Endothelial cell of umbilical vein (primary cell): Measurements from ENCODE around the gene CAND2. TPM values are rescaled to one million over a fixed set of nuclear protein-coding genes. Genes with fewer than 3 reads are reported as not detected.

Source experiments
- BruUV-seq: library from RNA; stranded (reverse); fragments of 400-500 nt; replicated peaks from 2 replicates; lab custom pipeline; 2021; lab: Mats Ljungman, UMichigan
- CTCF ChIA-PET: fragments of 300-600, 350-600 bp; sonication (Branson Sonifier 250); formaldehyde crosslinking; loops from one replicate; lab custom pipeline; 2021; ENCODE audit warnings: antibody characterized with exemption, inconsistent platforms; lab: Charles Lee
- POLR2A ChIA-PET: fragments of 300-600, 350-600 bp; sonication (Branson Sonifier 250); formaldehyde crosslinking; loops from one replicate; lab custom pipeline; 2021; ENCODE audit warnings: antibody characterized with exemption, inconsistent platforms; lab: Charles Lee
- DNase-seq: peaks from one replicate; pipeline ENCODE4 v3.0.0-alpha.2; 2011; ENCODE audit warnings: low read depth, low spot score
- FAIRE-seq: peaks from 2 replicates; lab custom pipeline; 2011; peaks lifted over from hg19 to GRCh38; lab: Jason Lieb, UNC
- H2AFZ ChIP-seq: 2 replicates; pipeline ENCODE4 v1.6.0; 2012; ENCODE audit warnings: low read depth, low read length, control low read depth, inconsistent platforms
- H3K27ac ChIP-seq: 2 replicates; pipeline ENCODE4 v1.5.1; 2011; ENCODE audit warnings: low read depth, mild to moderate bottlenecking, control low read depth, low read length, moderate library complexity; ENCODE audit not compliant: insufficient read depth
- H3K27me3 ChIP-seq, 2 experiments: 2 replicates each; pipeline versions ENCODE4 v1.6.0 to v1.6.1; 2011; ENCODE audit warnings: low read length in 2 of 2, mixed read lengths in 1 of 2; ENCODE audit not compliant: control insufficient read depth in 2 of 2, insufficient read depth in 2 of 2
- H3K36me3 ChIP-seq, 2 experiments: 2 replicates in 1 of 2; 3 replicates in 1 of 2; pipeline ENCODE4 v1.5.1; 2011; ENCODE audit warnings: low read length in 2 of 2, mild to moderate bottlenecking in 1 of 2, moderate library complexity in 1 of 2; ENCODE audit not compliant: control insufficient read depth in 2 of 2, insufficient read depth in 2 of 2; ENCODE audit errors: extremely low read depth in 1 of 2
- H3K4me1 ChIP-seq: 3 replicates; pipeline ENCODE4 v1.5.1; 2011; ENCODE audit warnings: mild to moderate bottlenecking, low read length; ENCODE audit not compliant: control insufficient read depth, insufficient read depth; ENCODE audit errors: extremely low read depth
- H3K4me2 ChIP-seq: 2 replicates; pipeline ENCODE4 v1.6.1; 2011; ENCODE audit warnings: low read length, control low read depth, mixed read lengths; ENCODE audit not compliant: insufficient read depth
- H3K4me3 ChIP-seq, 3 experiments: fragments of 200-600 bp in 1 of 3; sonication (generic), shearing (Covaris generic) in 1 of 3; replicated peaks in 1 of 3; 2 replicates each; pipeline ENCODE4 v1.5.1; 2011 to 2016; ENCODE audit warnings: control low read depth in 3 of 3, low read length in 3 of 3, mild to moderate bottlenecking in 2 of 3, inconsistent platforms in 1 of 3, low read depth in 1 of 3, moderate library complexity in 1 of 3; ENCODE audit not compliant: insufficient read depth in 1 of 3
- H3K79me2 ChIP-seq: 2 replicates; pipeline ENCODE4 v1.6.0; 2012; ENCODE audit warnings: low read length, inconsistent platforms; ENCODE audit not compliant: control insufficient read depth, insufficient read depth
- H3K9ac ChIP-seq: replicated peaks from 2 replicates; pipeline ENCODE3; 2011; ENCODE audit warnings: low read length, control low read depth; ENCODE audit not compliant: insufficient read depth; ENCODE audit errors: extremely low read depth
- H3K9me1 ChIP-seq: replicated peaks from 3 replicates; pipeline ENCODE4 v1.6.0; 2011; ENCODE audit warnings: mild to moderate bottlenecking, low read length; ENCODE audit not compliant: control insufficient read depth, insufficient read depth; ENCODE audit errors: extremely low read depth
- H3K9me3 ChIP-seq: replicated peaks from 2 replicates; pipeline ENCODE4 v1.5.1; 2012; ENCODE audit warnings: low read length, inconsistent platforms; ENCODE audit not compliant: control insufficient read depth, insufficient read depth
- H4K20me1 ChIP-seq: replicated peaks from 2 replicates; pipeline ENCODE3; 2011; ENCODE audit warnings: mild to moderate bottlenecking, low read length; ENCODE audit not compliant: control insufficient read depth, insufficient read depth; ENCODE audit errors: extremely low read depth
- EZH2 ChIP-seq: IDR thresholded peaks from 2 replicates; pipeline ENCODE4 v1.6.1; 2012; ENCODE audit warnings: borderline replicate concordance, low read depth, mild to moderate bottlenecking, moderate library complexity, low read length, inconsistent platforms; ENCODE audit not compliant: severe bottlenecking
- FOS ChIP-seq: IDR thresholded peaks from 2 replicates; pipeline ENCODE4 v1.6.1; 2011; ENCODE audit warnings: mild to moderate bottlenecking, low read length, moderate library complexity, borderline replicate concordance; ENCODE audit not compliant: insufficient read depth
- GATA2 ChIP-seq: IDR thresholded peaks from 2 replicates; pipeline ENCODE4 v1.7.0; 2011; ENCODE audit warnings: low read depth, mild to moderate bottlenecking, moderate library complexity, mixed read lengths, low read length; ENCODE audit not compliant: insufficient read length, insufficient read depth
- JUN ChIP-seq: IDR thresholded peaks from 2 replicates; pipeline ENCODE4 v1.6.1; 2011; ENCODE audit warnings: borderline replicate concordance, low read depth; ENCODE audit not compliant: insufficient read length, insufficient read depth
- MYC ChIP-seq: IDR thresholded peaks from one replicate; pipeline ENCODE4 v1.6.1; 2011; ENCODE audit warnings: mild to moderate bottlenecking, low read depth, low read length
- POLR2A ChIP-seq: IDR thresholded peaks from 2 replicates; pipeline ENCODE4 v1.6.1; 2012; ENCODE audit warnings: low read depth, mild to moderate bottlenecking, control low read depth, low read length
- POLR2AphosphoS5 ChIP-seq: IDR thresholded peaks from 2 replicates; pipeline ENCODE4 v1.6.1; 2012; ENCODE audit warnings: low read depth, mild to moderate bottlenecking, control low read depth, low read length, moderate library complexity; ENCODE audit not compliant: insufficient read depth
- dilution Hi-C: fragments of 300-500 bp; cut with MboI; formaldehyde crosslinking; loops from one replicate; pipeline ENCODE4 v1.15.0; 2019; ENCODE audit warnings: low sequenced_read_pairs; ENCODE audit not compliant: extremely low pct_ligation_motif_present
- intact Hi-C: fragments of 100-400 bp; cut with micrococcal nuclease; formaldehyde crosslinking; loops from one replicate; pipeline ENCODE4 v1.10.0; 2022
- polyA plus RNA-seq, 4 experiments: library from polyadenylated mRNA; depleted of rRNA in 3 of 4; stranded (reverse) in 3 of 4; unstranded in 1 of 4; fragments of >200 nt; gene quantifications; 2 replicates each; pipeline versions ENCODE4 v1.2.1 to v1.2.3, GENCODE V29; 2011 to 2012; ENCODE audit warnings: missing spikeins in 1 of 4
- total RNA-seq: library from RNA; stranded (reverse); gene quantifications from 2 replicates; pipeline ENCODE4 v1.2.3, GENCODE V29; 2021
- TF ChIP-seq, protein P1 (sequence below): IDR thresholded peaks from 2 replicates; pipeline ENCODE4 v1.6.1; 2011; ENCODE audit not compliant: insufficient read depth, insufficient read length
- TF ChIP-seq, protein P2 (sequence below), 2 donors: IDR thresholded peaks; 1 replicate in 1 of 2; 2 replicates in 1 of 2; pipeline ENCODE4 v1.5.1; 2011; ENCODE audit warnings: low read length in 2 of 2, mild to moderate bottlenecking in 2 of 2, moderate library complexity in 2 of 2, control low read depth in 1 of 2, inconsistent platforms in 1 of 2, low read depth in 1 of 2; ENCODE audit not compliant: insufficient read depth in 1 of 2; ENCODE audit errors: extremely low read depth in 1 of 2

The CAND2 gene
- total and polyA plus RNA-seq, 2 donors (not counting 3 experiments of a cell fraction or from before 2014, with no cell fraction given), result 7.1 to 11.0 TPM

DNA sequence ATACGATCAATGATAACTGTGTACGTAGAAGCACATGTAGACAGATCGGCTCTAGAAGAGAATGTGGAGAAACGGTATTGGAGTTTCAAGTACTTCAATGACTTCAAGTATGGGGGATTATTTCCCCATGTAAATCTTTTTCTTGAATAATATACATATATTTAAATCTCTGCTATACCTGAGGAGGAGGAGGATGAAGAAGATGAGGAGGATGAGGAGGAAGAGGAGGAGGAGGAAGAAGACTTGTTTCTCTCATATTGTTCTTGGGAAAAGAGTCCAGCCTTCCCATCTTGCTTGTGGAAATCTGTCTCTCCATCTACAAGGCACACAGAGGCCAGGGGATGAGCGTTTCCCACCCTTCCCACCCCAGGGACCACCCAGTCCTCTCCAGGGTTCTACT, 48.0 kb upstream of the CAND2 start:
- Histone ChIP-seq H3K4me2 (no peak overlapping the region), H3K36me3 (no peaks in the 10 kb centered on the region), H3K9ac (no peak overlapping the region), H2AFZ (no peak overlapping the region), H4K20me1 (no peaks in the 10 kb centered on the region), H3K9me1 (no peaks in the 10 kb centered on the region), H3K27me3 (peaks cover 2 to 3% of the 10 kb centered on the region in 2 experiments), H3K4me3 (no peak overlapping the region), H3K4me1 (no peaks in the 10 kb centered on the region), H3K9me3 (no peaks in the 10 kb centered on the region), H3K79me2 (no peaks in the 10 kb centered on the region), H3K27ac (no peak overlapping the region)
- ChIA-PET POLR2A (no interaction called here), CTCF (interaction anchor here (2.4 kb wide), 1 partner anchor 10 kb away, joined by 6 read pairs; the partner anchor contains the start of gene TMEM40)
- dilution Hi-C loops, result no loop called here
- FAIRE-seq (no peak), DNase-seq (no peak)
- BruUV-seq, result no TSS peak
- intact Hi-C loops, result no loop called here
- TF ChIP-seq, protein P1, sequence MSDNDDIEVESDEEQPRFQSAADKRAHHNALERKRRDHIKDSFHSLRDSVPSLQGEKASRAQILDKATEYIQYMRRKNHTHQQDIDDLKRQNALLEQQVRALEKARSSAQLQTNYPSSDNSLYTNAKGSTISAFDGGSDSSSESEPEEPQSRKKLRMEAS, result no peak
- TF ChIP-seq, protein P2, sequence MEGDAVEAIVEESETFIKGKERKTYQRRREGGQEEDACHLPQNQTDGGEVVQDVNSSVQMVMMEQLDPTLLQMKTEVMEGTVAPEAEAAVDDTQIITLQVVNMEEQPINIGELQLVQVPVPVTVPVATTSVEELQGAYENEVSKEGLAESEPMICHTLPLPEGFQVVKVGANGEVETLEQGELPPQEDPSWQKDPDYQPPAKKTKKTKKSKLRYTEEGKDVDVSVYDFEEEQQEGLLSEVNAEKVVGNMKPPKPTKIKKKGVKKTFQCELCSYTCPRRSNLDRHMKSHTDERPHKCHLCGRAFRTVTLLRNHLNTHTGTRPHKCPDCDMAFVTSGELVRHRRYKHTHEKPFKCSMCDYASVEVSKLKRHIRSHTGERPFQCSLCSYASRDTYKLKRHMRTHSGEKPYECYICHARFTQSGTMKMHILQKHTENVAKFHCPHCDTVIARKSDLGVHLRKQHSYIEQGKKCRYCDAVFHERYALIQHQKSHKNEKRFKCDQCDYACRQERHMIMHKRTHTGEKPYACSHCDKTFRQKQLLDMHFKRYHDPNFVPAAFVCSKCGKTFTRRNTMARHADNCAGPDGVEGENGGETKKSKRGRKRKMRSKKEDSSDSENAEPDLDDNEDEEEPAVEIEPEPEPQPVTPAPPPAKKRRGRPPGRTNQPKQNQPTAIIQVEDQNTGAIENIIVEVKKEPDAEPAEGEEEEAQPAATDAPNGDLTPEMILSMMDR (IDR thresholded peaks at IDR 0.05; ENCODE audit: extremely low read depth in 1 of 2, insufficient read depth in 1 of 2, low read depth in 1 of 2, low read length in 2 of 2), result no peak
- TF ChIP-seq MYC (no peak), FOS (no peak), POLR2AphosphoS5 (no peak), EZH2 (no peak), POLR2A (no peak), GATA2 (no peak), JUN (no peak)
